ENCODE data around the gene SGTA. TPM values are rescaled to one million over a fixed set of nuclear protein-coding genes. Genes with fewer than 3 reads are reported as not detected.

Gene SGTA
- total and polyA plus RNA-seq, 2 of the 13 experiments (the other 11 are each of a cell fraction or from before 2014, with no cell fraction given): 43.9 to 47.4 TPM

- TF ChIP-seq ZNF784 (CRISPR knock-in tag; IDR thresholded peaks at IDR 0.05; ENCODE audit: borderline replicate concordance): 0 out of 2 replicates have a peak, but pooled peaks have one; percentile 69
- peak; percentile 98 for TF ChIP-seq CEBPB (IDR thresholded peaks at IDR 0.05; ENCODE audit: borderline replicate concordance, low read depth, low read length)
- no peak for TF ChIP-seq SNRNP70 (IDR thresholded peaks at IDR 0.05; ENCODE audit: low read depth, low read length)
- TF ChIP-seq MTF1 (CRISPR knock-in tag; IDR thresholded peaks at IDR 0.05): peak; percentile 71; the same call in 1 of the 2 replicates
- no peak for TF ChIP-seq JARID2 (CRISPR knock-in tag; IDR thresholded peaks at IDR 0.05; ENCODE audit: insufficient replicate concordance)
- peak; percentile 94 for TF ChIP-seq ZNF749 (CRISPR knock-in tag; IDR thresholded peaks at IDR 0.05; ENCODE audit: borderline replicate concordance)
- TF ChIP-seq TAF15 (IDR thresholded peaks at IDR 0.05; ENCODE audit: low read depth, low read length, poor library complexity, severe bottlenecking): no peak
- TF ChIP-seq FLYWCH1 (CRISPR knock-in tag; IDR thresholded peaks at IDR 0.05): no peak
- TF ChIP-seq ZFY (CRISPR knock-in tag; IDR thresholded peaks at IDR 0.05): peak; percentile 81
- TF ChIP-seq SMC3 (IDR thresholded peaks at IDR 0.05; ENCODE audit: low read length): peak; percentile 22; the same call in 1 of the 2 replicates
- peak; percentile 94 for TF ChIP-seq ZNF543 (CRISPR knock-in tag; IDR thresholded peaks at IDR 0.05)
- TF ChIP-seq TFDP1 (CRISPR knock-in tag; IDR thresholded peaks at IDR 0.05; ENCODE audit: borderline replicate concordance): peak; percentile 99
- 0 out of 2 replicates have a peak, but pooled peaks have one; percentile 31 for TF ChIP-seq ZNF672 (CRISPR knock-in tag; IDR thresholded peaks at IDR 0.05)
- TF ChIP-seq ZNF331 (CRISPR knock-in tag; IDR thresholded peaks at IDR 0.05): peak; percentile 95
- TF ChIP-seq ARHGAP35 (CRISPR knock-in tag; IDR thresholded peaks at IDR 0.05; ENCODE audit: borderline replicate concordance): peak; percentile 81; the same call in 1 of the 2 replicates
- TF ChIP-seq HNF4G (IDR thresholded peaks at IDR 0.05; ENCODE audit: borderline replicate concordance, low read depth, low read length): no peak; the same call in 1 of the 2 replicates
- TF ChIP-seq HNF4G (CRISPR knock-in tag; IDR thresholded peaks at IDR 0.05; ENCODE audit: borderline replicate concordance, low read depth): 0 out of 2 replicates have a peak, but pooled peaks have one; percentile 56
- peak; percentile 59; the same call in 1 of the 2 replicates for TF ChIP-seq ZNF121 (CRISPR knock-in tag; IDR thresholded peaks at IDR 0.05)
- TF ChIP-seq ZNF646 (CRISPR knock-in tag; IDR thresholded peaks at IDR 0.05): no peak
- peak; percentile 66; the same call in 1 of the 2 replicates for TF ChIP-seq RFX5 (IDR thresholded peaks at IDR 0.05; ENCODE audit: low read depth, low read length)
- TF ChIP-seq AKAP8 (CRISPR knock-in tag; IDR thresholded peaks at IDR 0.05): peak; percentile 32; the same call in 1 of the 2 replicates
These were observed at the start of gene SGTA (continued) for GRCh38 chr19:2782936-2783780.

Data from HepG2 (cell line).